Putamen (tissue), 1 donor: ENCODE results near the gene NOP58.
A peak's percentile ranks its signal among the peaks of the same experiment; 100 is the strongest.
"Not testable (repeated sequence)": the region's sequence is repeated elsewhere in the genome, so short reads cannot be mapped to it uniquely, and the experiment has no call there.

Source experiments
- DNase-seq: peaks from one replicate; pipeline ENCODE4 v3.0.0-alpha.2; 2016; ENCODE audit warnings: low spot score

Gene NOP58, protein sequence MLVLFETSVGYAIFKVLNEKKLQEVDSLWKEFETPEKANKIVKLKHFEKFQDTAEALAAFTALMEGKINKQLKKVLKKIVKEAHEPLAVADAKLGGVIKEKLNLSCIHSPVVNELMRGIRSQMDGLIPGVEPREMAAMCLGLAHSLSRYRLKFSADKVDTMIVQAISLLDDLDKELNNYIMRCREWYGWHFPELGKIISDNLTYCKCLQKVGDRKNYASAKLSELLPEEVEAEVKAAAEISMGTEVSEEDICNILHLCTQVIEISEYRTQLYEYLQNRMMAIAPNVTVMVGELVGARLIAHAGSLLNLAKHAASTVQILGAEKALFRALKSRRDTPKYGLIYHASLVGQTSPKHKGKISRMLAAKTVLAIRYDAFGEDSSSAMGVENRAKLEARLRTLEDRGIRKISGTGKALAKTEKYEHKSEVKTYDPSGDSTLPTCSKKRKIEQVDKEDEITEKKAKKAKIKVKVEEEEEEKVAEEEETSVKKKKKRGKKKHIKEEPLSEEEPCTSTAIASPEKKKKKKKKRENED

DNA sequence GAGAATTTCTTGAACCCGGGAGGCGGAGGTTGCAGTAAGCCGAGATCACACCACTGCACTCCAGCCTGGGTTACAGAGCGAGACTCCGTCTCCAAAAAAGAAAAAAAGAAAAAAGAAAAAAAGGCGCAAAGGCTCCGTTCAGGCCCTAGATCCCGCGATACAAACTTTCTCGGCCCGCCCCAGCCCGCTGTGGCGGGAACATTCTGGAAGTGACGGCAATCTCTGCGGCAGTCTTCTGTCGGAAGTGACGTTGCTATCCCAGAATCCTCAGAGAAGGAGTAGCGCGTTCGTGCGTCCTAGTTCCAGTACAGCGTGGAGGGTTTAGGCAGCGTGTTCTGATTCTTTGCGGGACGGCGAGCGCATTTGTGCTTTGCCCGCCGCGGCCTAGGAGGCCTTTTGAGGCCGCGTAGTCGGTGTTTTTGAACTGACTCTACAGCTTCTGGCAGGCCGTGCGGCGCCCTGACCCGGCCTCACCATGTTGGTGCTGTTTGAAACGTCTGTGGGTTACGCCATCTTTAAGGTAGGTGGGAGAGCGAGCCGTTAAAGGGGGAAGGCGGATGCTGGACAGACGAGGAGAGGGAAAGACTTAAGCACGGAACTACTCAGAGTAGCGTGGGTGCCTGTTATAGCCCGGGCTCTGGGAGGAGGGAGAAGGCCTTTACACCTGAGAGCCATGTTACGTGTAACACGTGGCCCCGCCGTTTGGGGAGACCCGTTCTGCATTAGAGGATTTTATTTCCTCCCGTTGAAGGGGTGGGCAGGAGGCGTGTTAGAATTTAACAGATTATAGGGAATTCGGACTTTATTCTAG is at the start of gene NOP58:
Gene NOP58, plus strand, starts transcription at position 297 of the 811 bp plus-strand sequence. Its CDS starts 179 bp downstream, at position 476.
- peak; percentile 97 for DNase-seq

DNA sequence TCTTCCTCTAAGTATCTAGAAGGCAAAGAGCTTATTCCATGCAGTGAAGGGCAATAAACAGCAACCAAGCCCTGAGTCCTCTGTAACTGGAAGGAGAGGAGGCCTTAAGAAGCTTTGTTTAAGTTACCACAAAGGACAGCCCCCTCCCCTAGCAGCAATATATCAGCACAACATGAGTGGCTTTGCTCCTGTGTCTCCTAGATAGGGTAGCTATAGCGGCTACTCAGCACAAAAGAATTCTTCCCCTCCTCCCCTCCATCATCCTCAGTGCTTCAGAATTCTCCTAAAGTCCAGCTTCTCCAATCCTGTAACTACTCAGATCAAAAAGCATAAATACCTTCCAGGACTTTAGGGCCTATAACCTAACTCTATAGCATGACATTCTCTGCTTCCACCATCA is 43.7 kb upstream of the NOP58 start:
- no peak for DNase-seq

DNA sequence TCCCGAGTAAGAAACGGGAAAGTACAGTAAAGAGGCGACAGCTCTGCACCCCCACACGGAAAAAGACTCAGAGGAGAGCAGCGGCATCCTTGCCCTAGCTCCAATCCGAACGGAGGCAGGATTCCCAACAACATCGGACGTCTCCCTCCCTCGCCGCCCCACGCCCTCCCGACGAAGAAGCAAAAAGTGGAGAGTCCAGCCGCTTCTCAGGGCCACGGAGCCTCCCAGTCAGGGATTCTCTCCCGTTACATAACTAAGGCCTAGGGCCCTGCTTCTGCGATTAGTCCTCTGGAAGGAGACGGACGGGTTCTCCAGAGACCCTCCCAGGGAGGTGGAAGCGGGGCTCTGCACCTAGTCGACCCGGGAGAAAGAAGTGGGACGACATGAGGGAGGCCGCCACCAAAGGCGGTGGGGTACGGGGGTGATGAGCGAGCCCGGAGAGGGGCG is 27.8 kb upstream of the NOP58 start:
- peak; percentile 24 for DNase-seq

DNA sequence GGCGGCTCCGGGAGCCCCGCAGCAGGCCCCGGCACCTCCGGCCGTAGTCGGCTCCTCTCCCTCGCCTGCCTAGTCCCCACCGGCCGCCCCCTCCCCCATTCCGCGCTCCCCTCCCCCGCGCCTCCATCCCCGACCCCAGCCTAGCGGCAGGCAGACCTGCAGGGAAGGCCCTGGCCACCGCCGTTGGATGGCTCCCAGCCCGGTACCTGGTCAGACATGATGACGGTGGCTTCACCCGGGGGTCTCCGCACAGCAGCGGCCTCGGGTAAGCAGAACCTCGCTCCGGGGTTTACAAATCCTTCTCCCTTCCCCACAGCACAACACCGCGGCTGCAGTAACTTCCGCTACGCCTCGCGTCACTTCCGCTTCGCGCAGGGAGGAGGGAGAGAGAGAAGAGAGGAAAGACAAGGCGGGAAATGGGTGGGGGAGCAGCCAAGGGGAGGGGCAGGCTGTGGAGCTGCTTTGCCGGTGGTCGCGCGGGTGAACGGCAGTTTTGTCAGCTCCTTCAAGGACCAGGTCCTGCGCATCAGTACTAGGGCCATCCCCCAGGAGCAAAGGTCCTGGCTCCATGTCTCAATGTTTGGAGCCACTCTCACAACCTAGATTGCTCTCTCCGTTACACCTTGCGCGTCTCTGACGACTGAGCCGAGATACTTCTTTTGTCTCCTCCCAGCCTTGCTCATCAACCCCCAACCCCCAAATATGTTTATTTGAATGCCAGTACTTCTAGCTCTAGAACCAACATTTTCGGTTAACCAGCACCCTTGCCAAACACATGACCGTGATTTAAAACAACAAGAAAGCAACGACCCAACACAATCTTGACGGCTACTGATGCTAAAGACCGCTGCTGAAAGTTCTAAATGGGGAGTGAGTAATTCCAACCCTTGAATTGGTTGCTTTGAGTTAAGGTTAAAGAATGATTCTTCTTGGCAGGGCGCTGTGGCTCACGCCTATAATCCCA is 27.0 kb upstream of the NOP58 start, which contains the start of gene SUMO1:
Gene SUMO1, minus strand, starts transcription at position 364 of the 964 bp plus-strand sequence. Its CDS starts 146 bp downstream, at position 218.
- peak; percentile 96 for DNase-seq

DNA sequence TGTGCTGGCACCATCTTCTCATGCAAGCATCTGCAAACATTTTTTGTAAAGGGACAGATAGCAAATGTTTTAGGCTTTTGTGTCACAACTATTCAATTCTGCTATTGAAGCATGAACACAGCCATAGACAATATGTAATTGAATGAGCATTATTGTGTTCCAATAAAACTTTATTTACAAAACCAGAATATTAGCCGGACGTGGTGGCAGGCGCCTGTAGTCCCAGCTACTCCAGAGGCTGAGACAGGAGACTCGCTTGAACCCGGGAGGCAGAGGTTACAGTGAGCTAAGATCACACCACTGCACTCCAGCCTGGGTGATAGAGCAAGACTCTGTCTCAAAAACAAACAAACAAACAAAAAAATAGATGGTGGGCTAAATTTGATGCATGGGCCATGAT is 17.9 kb upstream of the NOP58 start:
- DNase-seq: not testable (repeated sequence)

DNA sequence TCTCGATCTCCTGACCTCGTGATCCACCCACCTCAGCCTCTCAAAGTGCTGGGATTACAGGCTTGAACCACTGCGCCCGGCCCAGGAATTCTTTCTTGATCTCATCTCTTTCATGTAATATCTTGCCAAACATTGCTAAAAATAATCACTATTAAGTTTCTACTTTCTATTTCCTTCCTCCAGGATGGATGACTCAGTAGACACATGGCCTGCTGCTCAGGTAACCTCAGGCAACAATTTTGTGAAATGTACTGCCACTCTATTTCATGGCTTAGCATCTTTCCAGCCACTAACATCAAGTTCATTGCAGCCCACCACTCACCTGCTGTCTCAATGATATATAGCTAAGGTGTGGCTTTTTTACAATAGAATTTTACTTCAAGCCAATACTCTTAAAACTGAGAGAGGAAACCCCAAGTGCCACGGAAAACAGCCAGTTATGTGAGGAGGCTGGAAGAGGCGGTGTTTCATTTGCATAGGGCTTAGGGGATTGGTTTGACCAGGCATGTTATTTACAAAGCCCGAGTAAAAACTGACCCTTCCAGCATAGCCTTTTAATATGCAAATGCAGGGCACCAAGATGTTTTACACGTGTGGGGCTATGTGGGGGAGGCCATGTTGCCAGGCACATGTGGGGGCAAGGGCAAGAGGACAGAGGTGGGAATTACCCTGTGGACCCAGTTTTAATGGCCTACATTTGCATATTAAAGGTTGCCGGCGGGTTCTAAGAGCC is 15.9 kb upstream of the NOP58 start:
- DNase-seq: peak; percentile 65

DNA sequence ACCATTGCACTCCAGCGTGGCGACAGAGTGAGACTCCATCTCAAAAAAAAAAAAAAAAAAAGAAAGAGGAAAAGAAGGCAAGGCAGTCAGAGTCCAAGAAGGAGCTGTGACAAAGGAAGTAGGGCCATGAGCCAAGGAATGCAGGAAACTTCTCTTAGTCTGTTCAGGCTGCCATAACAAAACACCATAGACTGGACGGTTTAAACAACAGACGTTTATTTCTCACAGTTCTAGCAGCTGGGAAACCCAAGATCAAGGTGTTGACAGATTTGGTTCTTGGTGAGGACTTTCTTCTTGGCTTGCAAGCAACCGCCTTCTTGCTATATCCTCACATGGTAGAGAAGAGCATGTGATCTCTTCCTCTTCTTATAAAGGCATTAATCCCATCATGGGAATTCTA is 14.1 kb upstream of the NOP58 start:
- DNase-seq: no peak

DNA sequence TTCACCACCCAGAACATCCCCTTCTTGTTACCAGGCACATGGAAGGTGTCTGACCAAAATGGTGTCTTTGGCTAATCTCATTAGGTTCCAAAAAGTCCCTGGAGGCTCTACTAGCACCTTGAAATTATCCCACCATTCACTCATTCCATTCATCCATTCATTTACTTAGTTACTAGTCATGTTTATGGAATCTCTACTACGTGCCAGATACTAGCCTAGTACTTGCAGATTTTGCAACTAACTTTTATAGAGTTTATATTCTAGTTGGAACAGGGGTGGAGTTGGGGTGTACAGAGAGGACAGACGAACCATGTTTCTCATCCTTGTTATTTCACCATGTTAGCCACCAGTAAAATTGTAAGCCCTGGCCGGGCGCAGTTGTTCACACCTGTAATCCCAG is 4.0 kb upstream of the NOP58 start:
- DNase-seq: no peak

DNA sequence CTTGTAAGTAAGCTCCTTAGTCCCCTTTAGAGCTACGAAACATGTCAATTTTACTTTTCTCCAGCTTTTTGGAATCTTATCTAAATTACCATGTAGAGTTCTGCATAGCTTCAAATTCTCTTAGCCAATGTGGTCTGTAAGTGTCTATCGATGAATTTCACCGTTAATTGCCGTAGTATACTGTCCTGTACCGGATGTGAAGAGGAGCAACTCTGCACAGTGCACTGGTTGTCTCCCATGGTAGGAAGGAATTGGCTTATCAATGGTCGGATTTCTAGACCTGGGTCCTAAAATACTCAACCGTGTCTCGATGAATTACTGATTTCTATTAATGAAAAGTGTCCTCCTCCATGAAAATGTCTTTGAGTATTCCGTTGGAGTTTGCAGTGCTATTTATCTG is 1.9 kb downstream of the NOP58 start:
- DNase-seq: no peak

DNA sequence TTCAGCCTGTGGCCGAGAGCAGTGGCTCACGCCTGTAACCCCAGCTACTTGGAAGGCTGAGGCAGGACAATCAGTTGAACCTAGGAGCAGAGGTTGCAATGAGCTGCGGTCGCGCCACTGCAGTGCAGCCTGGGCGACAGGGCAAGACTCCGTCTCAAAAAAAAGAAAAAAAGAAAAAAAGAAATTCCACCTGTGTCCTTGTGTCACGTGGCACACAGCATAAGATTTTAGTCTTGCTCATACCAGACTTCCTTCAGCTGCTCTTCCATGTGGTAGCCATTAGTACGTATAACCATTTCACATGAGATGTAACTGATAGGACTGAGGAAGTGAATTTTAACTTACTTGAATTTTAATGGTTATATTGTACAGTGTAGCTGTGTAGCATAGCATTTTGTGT is 4.0 kb downstream of the NOP58 start:
- DNase-seq: no peak

DNA sequence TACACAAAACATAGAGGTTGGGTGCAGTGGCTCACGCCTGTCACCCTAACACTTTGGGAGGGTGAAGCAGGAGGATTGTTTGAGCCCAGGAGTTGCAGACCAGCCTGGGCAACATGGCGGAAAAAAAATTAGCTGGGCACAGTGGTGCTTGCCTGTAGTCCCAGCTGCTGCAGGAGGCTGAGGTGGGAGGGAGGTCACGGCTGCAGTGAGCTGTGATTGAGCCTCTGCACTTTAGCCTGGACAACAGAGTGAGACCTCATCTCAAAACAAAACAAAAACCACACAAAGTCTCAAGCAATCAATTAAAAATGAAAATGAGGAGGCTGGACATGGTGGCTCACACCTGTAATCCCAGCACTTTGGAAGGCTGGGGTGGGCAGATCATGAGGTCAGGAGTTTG is 4.9 kb downstream of the NOP58 start:
- no peak for DNase-seq

DNA sequence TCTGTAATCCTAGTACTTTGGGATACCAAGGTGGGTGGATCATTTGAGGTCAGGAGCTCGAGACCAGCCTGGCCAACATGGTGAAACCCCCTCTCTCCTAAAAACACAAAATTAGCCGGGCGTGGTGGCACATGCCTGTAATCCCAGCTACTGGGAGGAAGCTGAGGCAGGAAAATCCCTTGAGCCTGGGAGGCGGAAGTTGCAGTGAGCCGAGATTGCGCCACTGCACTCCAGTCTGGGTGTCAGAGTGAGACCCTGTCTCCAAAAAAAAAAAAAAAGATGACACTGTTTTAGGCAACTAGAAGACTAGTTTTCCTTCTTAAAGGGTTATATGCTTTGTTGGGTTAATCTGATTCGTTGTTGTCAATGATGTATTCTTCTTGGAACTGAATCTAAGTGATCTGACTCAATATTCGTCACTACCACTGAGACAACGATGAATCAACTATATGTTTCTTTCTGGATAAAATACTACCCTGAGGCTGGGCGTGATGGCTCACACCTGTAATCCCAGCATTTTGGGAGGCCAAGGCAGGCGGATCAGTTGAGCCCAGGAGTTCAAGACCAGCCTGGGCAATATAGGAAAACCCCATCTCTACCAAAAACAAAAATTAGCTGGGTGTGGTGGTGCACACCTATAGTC is 10.6 kb downstream of the NOP58 start:
- DNase-seq: not testable (repeated sequence)

DNA sequence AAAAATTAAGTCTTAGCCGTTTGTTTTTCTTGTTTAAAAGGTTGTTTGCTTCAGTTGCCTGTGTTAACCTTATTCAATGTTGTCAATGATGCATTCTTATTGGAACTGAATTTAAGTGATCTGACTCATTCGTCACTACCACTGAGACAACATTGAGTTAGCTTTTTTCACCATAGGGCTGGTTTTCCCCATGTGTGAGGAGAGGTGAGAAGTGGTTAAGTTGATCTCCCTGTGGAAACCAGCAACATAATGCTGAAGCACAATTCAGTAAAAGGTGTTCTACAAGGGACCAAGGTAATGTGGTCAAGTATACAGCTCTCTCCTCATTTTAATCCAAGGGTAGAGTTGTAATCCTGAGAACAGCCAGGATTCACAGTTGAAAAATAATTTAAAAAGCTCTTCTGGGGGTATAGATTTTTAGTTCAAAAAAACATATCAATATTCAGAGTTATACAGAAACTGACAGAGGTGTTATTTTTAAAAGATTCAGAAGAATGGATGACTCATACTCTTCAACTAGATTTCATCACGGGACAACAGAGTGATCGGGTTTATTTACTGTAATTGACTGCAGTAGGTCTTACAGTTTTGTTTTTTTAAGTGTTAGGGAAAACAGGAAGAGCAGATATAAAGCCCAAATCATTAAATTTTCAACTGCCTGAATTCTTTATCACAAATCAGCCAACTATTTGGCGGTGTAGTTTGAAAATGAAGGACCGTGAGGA is 12.6 kb downstream of the NOP58 start:
- no peak for DNase-seq

DNA sequence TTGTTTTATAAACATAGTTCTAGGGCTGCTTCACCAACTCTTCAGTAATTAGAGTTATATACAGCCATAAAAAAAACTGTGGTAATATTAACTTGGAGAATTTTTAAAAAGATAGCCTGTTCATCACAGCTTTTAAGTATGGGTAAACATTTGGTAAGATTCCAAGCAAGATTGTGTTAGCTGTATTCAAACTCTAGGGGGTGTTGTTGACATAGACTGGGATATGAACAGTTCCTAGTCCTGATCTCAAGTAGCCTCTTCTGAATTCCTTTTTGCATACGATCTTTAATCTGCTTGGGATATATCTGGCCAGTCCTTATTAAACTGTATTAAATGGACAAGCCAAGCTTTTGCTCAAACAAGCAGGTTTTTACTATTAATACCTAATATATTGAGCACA is 13.4 kb downstream of the NOP58 start:
- no peak for DNase-seq

DNA sequence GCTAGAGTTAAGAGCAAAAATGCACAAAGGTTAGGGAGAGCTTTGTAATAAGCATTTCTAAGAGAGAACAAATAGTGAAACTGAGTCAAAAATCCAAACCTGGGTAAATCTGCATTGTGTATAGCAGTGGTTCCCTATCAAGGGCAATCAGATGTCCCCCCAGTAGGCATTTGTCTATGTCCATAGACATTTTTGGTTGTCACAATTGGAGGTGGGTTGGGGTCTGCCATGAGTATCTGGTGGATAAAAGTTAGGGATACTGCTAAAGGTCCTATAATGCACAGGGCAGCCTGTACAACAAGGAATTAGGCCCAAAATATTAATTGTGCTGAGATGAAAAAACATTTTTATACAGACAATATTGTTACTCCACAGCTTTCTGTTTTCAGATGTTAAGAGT is 21.0 kb downstream of the NOP58 start:
- DNase-seq: no peak

DNA sequence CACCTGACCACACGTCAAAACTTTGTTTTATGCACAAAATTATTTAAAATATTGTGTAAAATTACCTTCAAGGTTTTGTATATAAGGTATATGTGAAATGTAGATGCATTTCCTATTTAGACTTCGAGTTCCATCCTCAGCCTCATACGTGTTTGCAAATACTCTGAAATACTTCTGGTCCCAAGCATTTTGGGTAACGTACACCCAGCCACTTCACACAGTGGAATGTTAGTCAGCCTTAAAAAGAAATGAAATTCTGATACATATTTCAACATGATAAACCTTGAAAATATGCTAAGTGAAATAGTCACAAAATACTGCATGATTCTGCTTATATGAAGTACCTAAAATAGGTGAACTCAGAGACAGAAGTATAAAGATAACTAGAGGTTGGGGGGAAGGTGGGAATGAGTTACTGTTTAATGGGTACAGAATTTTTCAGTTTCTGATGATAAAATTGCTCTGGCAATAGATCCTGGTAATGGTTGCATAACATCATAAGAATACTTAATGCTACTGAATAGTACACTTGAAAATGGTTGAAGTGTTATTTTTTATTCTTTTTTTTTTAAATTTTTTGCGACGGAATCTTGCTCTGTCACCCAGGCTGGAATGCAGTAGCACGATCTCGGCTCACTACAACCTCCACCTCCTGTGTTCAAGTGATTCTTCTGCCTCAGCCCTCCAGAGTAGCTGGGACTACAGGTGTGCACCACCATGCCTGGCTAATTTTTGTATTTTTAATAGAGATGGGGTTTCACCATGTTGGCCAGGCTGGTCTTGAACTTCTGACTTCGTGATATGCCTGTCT is 24.0 kb downstream of the NOP58 start:
- DNase-seq: no peak

DNA sequence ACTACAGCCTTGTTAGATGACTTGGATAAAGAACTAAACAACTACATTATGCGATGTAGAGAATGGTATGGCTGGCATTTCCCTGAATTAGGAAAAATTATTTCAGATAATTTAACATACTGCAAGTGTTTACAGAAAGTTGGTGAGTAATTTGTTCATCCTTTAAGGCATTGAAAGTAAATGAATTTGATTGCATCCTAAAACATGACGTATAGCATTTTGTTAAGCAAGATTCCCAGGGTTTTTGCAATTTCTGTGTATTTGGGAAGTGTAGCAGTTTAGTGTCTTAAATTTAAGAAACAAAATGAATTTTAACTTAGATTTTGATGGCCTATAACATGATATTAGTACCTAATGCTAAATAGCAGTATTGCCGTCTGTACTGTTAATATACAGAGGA is 24.8 kb downstream of the NOP58 start:
- no peak for DNase-seq

DNA sequence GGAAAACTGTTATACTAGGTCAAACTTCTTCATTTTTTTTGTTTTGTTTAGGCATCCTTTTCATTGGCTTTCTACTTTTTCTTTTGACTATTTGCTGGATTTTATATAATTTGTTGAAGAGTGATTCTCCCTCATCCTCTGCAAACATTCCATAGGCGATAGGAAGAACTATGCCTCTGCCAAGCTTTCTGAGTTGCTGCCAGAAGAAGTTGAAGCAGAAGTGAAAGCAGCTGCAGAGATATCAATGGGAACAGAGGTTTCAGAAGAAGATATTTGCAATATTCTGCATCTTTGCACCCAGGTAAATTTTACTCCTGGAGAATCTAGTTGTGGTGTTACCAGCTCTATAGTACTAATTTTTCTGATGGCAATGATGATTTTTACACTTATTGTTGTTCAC is 25.4 kb downstream of the NOP58 start:
- DNase-seq: no peak

DNA sequence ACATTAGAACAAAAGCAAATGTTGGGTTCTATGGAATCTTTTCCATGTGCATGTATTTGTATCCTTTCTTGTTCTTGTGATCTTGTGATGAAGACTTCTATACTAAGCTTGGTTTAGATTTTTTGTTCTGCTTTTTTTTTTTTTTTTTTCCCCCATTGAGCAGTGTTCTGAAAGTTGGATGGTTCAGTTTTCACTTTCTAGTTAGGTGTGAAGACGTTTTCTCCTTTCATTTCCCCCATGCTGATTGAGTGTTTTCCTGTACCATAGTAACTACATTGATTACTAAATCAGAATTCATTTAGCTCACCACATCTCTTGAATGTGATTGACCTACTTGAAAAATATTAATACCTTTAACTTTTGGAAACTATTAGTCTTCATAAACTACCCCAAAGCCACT is 34.1 kb downstream of the NOP58 start:
- DNase-seq: no peak
